ENCODE results near the gene TNFRSF6B.

The TNFRSF6B gene

DNA sequence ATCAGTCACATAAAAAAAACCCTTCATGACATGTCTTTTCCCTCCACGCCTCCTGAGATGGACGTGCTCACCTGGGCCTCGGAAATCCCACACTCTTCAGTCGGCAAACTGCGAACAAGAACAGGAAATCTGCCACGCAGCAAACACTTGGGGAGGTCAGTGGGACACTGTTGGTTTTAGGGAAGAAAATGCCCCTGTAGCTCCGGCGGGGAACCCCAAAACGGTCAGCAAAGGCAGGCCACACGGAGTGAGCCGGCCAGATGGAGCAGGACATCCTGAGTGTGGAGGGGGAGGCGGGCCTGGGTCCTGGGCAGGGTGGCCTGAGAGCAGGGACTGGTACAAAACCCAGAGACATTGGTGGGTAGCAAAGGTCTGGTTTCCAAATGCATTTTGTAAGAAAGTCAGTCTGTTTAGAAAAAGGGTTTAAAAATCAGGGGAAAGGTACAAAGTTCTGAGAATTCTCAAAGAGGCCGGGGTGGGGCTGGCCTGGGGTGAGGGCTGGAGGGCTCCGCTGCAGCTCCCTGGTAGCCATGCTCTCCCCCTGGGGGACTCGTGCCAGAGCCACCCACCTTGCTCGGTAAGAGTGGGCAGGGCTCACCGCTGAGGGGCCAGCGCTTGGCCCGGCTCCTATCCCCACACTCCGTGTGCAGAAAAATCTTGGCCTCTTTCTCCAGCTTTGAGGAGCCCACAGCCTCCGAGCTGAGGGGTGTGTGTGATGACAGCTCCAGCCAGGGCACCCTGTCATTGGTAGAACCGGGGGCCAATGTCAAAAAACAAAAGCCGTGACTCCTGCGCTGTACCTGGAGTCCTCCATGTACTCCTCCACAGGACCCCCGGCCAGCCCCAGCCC, 48.3 kb downstream of the TNFRSF6B start:
- TF ChIP-seq, protein P1, sequence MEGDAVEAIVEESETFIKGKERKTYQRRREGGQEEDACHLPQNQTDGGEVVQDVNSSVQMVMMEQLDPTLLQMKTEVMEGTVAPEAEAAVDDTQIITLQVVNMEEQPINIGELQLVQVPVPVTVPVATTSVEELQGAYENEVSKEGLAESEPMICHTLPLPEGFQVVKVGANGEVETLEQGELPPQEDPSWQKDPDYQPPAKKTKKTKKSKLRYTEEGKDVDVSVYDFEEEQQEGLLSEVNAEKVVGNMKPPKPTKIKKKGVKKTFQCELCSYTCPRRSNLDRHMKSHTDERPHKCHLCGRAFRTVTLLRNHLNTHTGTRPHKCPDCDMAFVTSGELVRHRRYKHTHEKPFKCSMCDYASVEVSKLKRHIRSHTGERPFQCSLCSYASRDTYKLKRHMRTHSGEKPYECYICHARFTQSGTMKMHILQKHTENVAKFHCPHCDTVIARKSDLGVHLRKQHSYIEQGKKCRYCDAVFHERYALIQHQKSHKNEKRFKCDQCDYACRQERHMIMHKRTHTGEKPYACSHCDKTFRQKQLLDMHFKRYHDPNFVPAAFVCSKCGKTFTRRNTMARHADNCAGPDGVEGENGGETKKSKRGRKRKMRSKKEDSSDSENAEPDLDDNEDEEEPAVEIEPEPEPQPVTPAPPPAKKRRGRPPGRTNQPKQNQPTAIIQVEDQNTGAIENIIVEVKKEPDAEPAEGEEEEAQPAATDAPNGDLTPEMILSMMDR (IDR thresholded peaks at IDR 0.05; ENCODE audit: low read depth, low read length): no peak
- DNase-seq (ENCODE audit: extremely low read depth, low read depth): no peak

DNA sequence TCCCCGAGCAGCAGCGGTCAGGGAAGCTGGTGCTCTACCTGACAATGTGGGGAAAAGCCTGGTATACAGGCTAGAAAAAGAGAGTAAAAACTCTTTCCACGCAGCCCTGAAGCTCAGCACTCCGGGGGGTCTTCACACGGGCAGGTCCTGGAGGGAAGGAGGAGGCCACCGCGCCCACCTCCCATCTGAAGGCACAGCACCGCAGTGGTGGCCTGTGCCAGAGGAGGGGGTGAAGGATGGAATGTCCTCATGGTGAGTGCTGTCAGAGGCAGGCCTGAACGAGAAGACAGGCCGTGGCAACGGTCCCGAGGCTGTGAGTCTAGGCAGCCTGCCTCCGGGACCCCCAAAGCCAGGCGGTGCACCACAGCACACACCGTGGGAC, 49.0 kb downstream of the TNFRSF6B start:
- DNase-seq (ENCODE audit: extremely low read depth, low read depth): no peak
- TF ChIP-seq, protein P1 (IDR thresholded peaks at IDR 0.05; ENCODE audit: low read depth, low read length): no peak

DNA sequence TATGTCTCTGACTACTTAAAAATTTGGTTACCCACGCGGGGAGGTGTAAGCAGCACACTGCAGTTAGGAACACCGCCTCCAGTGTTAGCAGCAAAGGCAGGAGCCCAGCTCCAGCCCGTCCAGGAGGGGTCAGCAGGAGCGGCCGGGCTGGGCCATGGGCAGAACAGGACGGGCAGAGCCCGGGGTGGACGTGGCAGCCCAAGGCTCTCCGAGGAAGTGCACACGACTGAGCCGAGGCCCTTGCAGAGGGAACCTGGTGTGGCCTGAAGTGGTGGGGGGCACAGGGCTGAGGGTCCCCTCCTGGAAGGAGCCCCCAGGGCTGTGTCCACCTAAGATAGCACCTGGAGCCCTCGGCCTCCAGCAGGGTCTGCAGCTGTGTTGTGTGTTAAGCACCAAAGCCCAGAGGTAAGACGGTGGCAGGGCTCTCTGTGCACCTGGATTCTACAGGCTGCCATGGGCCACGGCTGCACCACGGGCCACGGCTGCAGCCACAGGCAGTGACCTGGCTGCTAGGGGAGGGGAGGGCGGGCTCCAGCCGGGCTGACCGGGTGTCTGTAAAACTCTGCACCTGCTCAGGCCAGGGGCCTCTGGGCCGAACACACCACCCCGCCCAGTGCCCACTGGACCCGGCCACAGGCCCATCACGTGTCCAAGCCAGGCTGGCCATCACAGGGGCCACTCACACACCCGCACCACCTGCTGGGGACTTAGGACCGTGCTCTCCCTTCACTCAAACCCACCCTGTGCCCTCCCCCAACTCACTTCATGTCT, 49.7 kb downstream of the TNFRSF6B start:
- TF ChIP-seq, protein P1 (IDR thresholded peaks at IDR 0.05; ENCODE audit: low read depth, low read length): no peak
- no peak for DNase-seq (ENCODE audit: extremely low read depth, low read depth)

DNA sequence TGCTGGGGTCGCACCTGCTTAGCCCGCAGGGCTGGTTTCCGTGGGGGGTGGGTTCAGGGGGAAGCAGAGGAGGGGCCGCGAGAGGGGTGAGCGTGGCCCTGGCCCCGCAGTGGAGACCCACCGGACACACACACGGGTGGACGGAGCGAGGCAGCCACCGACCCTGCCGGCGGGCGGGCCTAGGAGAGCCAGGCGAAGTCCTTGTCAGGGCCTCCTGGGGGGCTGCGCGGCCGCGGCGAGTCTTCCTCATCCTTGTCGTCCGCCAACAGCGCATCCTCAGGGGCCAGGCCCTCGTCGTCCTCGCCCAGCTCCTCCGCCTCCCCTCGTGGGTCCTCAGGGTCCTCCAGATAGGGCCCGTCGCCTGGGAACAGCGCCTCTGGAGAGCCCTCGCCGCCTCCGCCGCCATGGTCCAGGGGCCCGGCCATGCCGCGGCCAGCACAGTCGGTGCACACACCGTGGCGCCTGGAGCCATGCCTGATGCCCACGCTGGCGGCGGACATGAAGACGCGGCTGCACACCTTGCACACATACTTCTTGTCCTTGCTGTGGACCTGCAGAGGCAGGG, 50.4 kb downstream of the TNFRSF6B start:
- no peak for DNase-seq (ENCODE audit: extremely low read depth, low read depth)
- TF ChIP-seq, protein P1 (IDR thresholded peaks at IDR 0.05; ENCODE audit: low read depth, low read length): no peak

DNA sequence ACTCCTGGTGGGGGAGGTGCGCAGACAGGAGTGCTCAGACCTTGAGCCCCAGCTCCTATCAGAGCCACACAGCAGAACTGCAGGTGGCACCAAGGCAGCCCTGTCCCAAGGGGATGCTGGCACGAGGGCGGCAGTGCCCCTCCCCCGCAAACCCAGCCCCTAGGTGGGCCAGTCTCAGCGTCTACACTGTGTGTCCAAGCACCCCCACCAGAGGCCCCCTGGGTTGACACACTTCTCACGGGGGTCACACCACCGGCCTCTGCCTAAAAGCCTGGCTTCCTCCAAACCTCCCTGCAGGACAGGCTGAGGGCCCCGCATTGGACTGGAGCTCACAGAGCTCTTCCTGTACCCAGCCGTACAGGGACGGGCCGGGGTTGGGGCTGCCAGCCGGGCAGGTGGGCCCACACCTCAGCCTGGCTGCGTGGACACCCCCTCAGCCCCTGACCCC, 51.2 kb downstream of the TNFRSF6B start:
- DNase-seq (ENCODE audit: extremely low read depth, low read depth): no peak
- TF ChIP-seq, protein P1 (IDR thresholded peaks at IDR 0.05; ENCODE audit: low read depth, low read length): no peak
